Progenitor cell of endocrine pancreas (in vitro differentiated cells): ENCODE measurements around the gene NR2F1-AS1. TPM values are rescaled to one million over a fixed set of nuclear protein-coding genes. Genes with fewer than 3 reads are reported as not detected.

Experiments used
- DNase-seq: peaks from one replicate; pipeline ENCODE4 v3.0.0; 2021; ENCODE audit warnings: low spot score; ENCODE audit not compliant: unreplicated experiment
- H3K27ac Mint-ChIP-seq: 2 replicates; pipeline ENCODE4 v1.8.0; 2021; ENCODE audit warnings: mild to moderate bottlenecking, moderate library complexity, mixed read lengths
- H3K27me3 Mint-ChIP-seq: 2 replicates; pipeline ENCODE4 v1.8.0; 2021; ENCODE audit warnings: mixed read lengths
- H3K36me3 Mint-ChIP-seq: 2 replicates; pipeline ENCODE4 v1.8.0; 2022; ENCODE audit warnings: mixed read lengths; ENCODE audit not compliant: insufficient read depth
- H3K4me1 Mint-ChIP-seq: 2 replicates; pipeline ENCODE4 v1.8.0; 2021; ENCODE audit warnings: low read depth, mixed read lengths
- H3K4me3 Mint-ChIP-seq: 2 replicates; pipeline ENCODE4 v1.8.0; 2021; ENCODE audit warnings: low read depth, mild to moderate bottlenecking, moderate library complexity, mixed read lengths
- H3K9me3 Mint-ChIP-seq: 2 replicates; pipeline ENCODE4 v1.8.0; 2021; ENCODE audit warnings: low read depth, mixed read lengths
- total RNA-seq: library from RNA; stranded (reverse); gene quantifications from 2 replicates; pipeline ENCODE4 v1.2.1, GENCODE V29; 2021
- TF ChIP-seq, protein P1 (sequence below): fragments of 200-600 bp; sonication (generic); IDR thresholded peaks from one replicate; pipeline ENCODE4 v1.5.0; 2021; ENCODE audit warnings: antibody characterized with exemption, mild to moderate bottlenecking; ENCODE audit not compliant: unreplicated experiment

The NR2F1-AS1 gene
- total RNA-seq, 1 donor from 2014 or later: 6.3 TPM

DNA sequence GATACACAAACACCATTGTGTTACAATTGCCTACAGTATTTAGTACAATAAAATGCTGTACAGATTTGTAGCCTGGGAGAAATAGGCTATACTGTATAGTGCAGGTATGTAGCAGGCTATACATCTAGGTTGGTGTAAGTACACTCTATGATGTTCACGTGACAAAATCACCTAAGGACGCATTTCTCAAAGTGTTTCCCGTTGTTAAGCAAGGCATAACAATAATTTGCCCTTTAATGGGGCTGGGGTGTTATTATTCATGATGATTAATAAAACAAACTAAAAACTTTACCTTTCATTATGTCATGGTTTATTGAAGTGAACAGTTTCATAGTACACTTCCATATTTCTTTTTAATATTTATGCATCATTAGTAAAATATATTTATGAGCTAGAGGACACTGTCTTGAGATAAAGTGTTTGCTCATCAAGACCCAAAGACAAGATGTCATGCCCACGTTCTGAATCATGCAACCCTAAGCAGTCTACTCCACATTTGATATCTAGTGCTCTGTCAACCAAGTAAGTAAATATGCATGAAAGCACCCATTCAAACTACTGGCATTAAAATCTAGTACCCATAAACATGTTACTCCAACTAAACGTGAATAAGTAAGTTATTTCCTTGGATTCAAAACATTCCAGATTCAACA, 220.5 kb downstream of the NR2F1-AS1 start:
- H3K4me3 Mint-ChIP-seq: no peak overlapping the region
- no peaks in the 10 kb centered on the region for H3K4me1 Mint-ChIP-seq
- no peaks in the 10 kb centered on the region for H3K9me3 Mint-ChIP-seq
- no peaks in the 10 kb centered on the region for H3K27me3 Mint-ChIP-seq
- TF ChIP-seq, protein P1, sequence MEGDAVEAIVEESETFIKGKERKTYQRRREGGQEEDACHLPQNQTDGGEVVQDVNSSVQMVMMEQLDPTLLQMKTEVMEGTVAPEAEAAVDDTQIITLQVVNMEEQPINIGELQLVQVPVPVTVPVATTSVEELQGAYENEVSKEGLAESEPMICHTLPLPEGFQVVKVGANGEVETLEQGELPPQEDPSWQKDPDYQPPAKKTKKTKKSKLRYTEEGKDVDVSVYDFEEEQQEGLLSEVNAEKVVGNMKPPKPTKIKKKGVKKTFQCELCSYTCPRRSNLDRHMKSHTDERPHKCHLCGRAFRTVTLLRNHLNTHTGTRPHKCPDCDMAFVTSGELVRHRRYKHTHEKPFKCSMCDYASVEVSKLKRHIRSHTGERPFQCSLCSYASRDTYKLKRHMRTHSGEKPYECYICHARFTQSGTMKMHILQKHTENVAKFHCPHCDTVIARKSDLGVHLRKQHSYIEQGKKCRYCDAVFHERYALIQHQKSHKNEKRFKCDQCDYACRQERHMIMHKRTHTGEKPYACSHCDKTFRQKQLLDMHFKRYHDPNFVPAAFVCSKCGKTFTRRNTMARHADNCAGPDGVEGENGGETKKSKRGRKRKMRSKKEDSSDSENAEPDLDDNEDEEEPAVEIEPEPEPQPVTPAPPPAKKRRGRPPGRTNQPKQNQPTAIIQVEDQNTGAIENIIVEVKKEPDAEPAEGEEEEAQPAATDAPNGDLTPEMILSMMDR: no peak
- H3K27ac Mint-ChIP-seq: no peak overlapping the region
- DNase-seq: no peak
- H3K36me3 Mint-ChIP-seq: no peaks in the 10 kb centered on the region

DNA sequence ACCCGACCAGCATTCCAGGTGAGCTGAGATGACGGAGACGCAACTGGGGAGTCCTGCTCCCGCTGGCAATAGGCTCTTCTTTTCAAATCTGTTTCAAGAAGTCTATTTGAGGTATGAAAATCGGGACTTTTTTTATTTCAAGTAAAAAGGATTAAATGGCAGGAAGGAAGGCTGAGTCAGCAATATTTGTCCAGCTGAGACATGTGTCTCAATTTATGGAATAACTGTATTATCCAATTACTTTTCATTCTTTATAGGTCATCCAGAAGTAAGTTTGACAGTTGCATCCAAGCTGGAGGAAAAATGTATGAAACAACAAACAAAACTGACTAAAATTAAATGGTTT, 221.1 kb downstream of the NR2F1-AS1 start:
- Mint-ChIP-seq H3K27ac (no peak overlapping the region), H3K9me3 (no peaks in the 10 kb centered on the region), H3K27me3 (no peaks in the 10 kb centered on the region), H3K4me1 (no peaks in the 10 kb centered on the region), H3K36me3 (no peaks in the 10 kb centered on the region), H3K4me3 (no peak overlapping the region)
- TF ChIP-seq, protein P1: no peak
- DNase-seq: no peak

Other genes starting within 250 kb of the NR2F1-AS1 start
- gene NR2F1, start 2.0 kb upstream of the NR2F1-AS1 start, total RNA-seq: 34.8 and 35.4 TPM in 2 replicates
- gene POU5F2, start 160.4 kb upstream of the NR2F1-AS1 start, total RNA-seq: 0.96 and 1.1 TPM in 2 replicates